ENCODE measurements around the gene MRPS26. TPM values are rescaled to one million over a fixed set of nuclear protein-coding genes. Genes with fewer than 3 reads are reported as not detected.

The MRPS26 gene
- total and polyA plus RNA-seq, 2 of the 13 experiments (the other 11 are each of a cell fraction or from before 2014, with no cell fraction given), result 89.8 to 187 TPM

- TF ChIP-seq GPBP1L1 (CRISPR knock-in tag; IDR thresholded peaks at IDR 0.05), result no peak
- TF ChIP-seq TOPORS (CRISPR knock-in tag; IDR thresholded peaks at IDR 0.05), result peak; percentile 88
- TF ChIP-seq KDM4B (CRISPR knock-in tag; IDR thresholded peaks at IDR 0.05), result no peak; the same call in none of the 2 replicates
- peak; percentile 37; the same call in 1 of the 2 replicates for TF ChIP-seq CHD2 (IDR thresholded peaks at IDR 0.05; ENCODE audit: low read depth, low read length)
- TF ChIP-seq MXD3 (CRISPR knock-in tag; IDR thresholded peaks at IDR 0.05), result peak; percentile 81
- peak; percentile 87; the same call in 1 of the 2 replicates for TF ChIP-seq FLYWCH1 (CRISPR knock-in tag; IDR thresholded peaks at IDR 0.05)
- 0 out of 2 replicates have a peak, but pooled peaks have one; percentile 76 for TF ChIP-seq GLMP (CRISPR knock-in tag; IDR thresholded peaks at IDR 0.05; ENCODE audit: borderline replicate concordance)
- peak; percentile 61; the same call in 1 of the 2 replicates for TF ChIP-seq FUBP1 (CRISPR knock-in tag; IDR thresholded peaks at IDR 0.05; ENCODE audit: borderline replicate concordance)
- peak; percentile 59; the same call in 1 of the 2 replicates for TF ChIP-seq ZNF770 (CRISPR knock-in tag; IDR thresholded peaks at IDR 0.05)
- TF ChIP-seq ZFP36L1 (CRISPR knock-in tag; IDR thresholded peaks at IDR 0.05), result peak; percentile 78; the same call in 1 of the 2 replicates
- TF ChIP-seq ESRRA (CRISPR knock-in tag; IDR thresholded peaks at IDR 0.05; ENCODE audit: low read depth), result peak; percentile 66; the same call in 1 of the 2 replicates
- TF ChIP-seq ZNF747 (CRISPR knock-in tag; IDR thresholded peaks at IDR 0.05; ENCODE audit: borderline replicate concordance), result peak; percentile 100
- peak; percentile 98 for TF ChIP-seq ZNF546 (CRISPR knock-in tag; conservative IDR thresholded peaks at IDR 0.05)
- peak; percentile 87 for TF ChIP-seq ATF7-NPFF (CRISPR knock-in tag; IDR thresholded peaks at IDR 0.05; ENCODE audit: low read depth)
- TF ChIP-seq ZNF10 (CRISPR knock-in tag; IDR thresholded peaks at IDR 0.05; ENCODE audit: borderline replicate concordance, low read depth), result peak; percentile 88; the same call in 1 of the 2 replicates
- peak; percentile 86 for TF ChIP-seq ZNF44 (CRISPR knock-in tag; IDR thresholded peaks at IDR 0.05)
- TF ChIP-seq NPAS2 (CRISPR knock-in tag; IDR thresholded peaks at IDR 0.05; ENCODE audit: borderline replicate concordance), result no peak
- peak; percentile 96 for TF ChIP-seq TBX2 (CRISPR knock-in tag; IDR thresholded peaks at IDR 0.05; ENCODE audit: borderline replicate concordance)
- no peak for TF ChIP-seq ZNF264 (CRISPR knock-in tag; IDR thresholded peaks at IDR 0.05)
- TF ChIP-seq RBM39 (IDR thresholded peaks at IDR 0.05; ENCODE audit: low read depth, low read length, poor library complexity, severe bottlenecking), result peak; percentile 95
Observed at GRCh38 chr20:3045816-3046676, at the start of gene MRPS26 (continued).
